AG09309 (cell line): ENCODE measurements around the gene SLC2A13.
"Not testable (repeated sequence)": the region's sequence is repeated elsewhere in the genome, so short reads cannot be mapped to it uniquely, and the experiment has no call there.

Experiments used
- DNase-seq: peaks from one replicate; pipeline ENCODE4 v3.0.0-alpha.2; 2010; ENCODE audit warnings: low read depth
- H3K4me3 ChIP-seq: 2 replicates; pipeline ENCODE4 v1.5.1; 2011; ENCODE audit warnings: mild to moderate bottlenecking, low read depth, low read length, moderate library complexity; ENCODE audit not compliant: control insufficient read depth
- TF ChIP-seq, protein P1 (sequence below): IDR thresholded peaks from 2 replicates; pipeline ENCODE4 v1.5.1; 2011; ENCODE audit warnings: mild to moderate bottlenecking, low read depth, low read length, inconsistent platforms; ENCODE audit not compliant: insufficient read depth, control insufficient read depth; ENCODE audit errors: missing control alignments

Gene SLC2A13

DNA sequence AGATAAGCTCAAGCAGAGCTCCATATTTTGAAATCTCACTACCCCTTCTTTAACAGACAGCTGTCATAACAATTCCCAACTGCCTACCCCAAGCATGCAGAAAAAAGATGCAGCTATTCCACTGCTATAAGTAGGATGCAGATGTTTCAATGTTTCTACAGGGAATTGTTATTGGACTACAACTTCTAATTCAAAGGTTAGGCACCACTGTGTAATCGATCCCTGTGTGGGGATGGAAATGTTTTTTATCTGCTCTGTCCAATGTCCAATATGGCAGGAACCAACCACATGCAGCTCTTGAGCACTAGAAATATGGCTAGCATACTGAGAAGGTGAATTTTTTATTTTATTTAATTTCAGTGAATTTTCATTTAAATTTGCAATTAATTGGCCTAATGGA lies 208.6 kb downstream of the SLC2A13 start:
- TF ChIP-seq, protein P1, sequence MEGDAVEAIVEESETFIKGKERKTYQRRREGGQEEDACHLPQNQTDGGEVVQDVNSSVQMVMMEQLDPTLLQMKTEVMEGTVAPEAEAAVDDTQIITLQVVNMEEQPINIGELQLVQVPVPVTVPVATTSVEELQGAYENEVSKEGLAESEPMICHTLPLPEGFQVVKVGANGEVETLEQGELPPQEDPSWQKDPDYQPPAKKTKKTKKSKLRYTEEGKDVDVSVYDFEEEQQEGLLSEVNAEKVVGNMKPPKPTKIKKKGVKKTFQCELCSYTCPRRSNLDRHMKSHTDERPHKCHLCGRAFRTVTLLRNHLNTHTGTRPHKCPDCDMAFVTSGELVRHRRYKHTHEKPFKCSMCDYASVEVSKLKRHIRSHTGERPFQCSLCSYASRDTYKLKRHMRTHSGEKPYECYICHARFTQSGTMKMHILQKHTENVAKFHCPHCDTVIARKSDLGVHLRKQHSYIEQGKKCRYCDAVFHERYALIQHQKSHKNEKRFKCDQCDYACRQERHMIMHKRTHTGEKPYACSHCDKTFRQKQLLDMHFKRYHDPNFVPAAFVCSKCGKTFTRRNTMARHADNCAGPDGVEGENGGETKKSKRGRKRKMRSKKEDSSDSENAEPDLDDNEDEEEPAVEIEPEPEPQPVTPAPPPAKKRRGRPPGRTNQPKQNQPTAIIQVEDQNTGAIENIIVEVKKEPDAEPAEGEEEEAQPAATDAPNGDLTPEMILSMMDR = no peak
- H3K4me3 ChIP-seq = no peak overlapping the region
- no peak for DNase-seq

DNA sequence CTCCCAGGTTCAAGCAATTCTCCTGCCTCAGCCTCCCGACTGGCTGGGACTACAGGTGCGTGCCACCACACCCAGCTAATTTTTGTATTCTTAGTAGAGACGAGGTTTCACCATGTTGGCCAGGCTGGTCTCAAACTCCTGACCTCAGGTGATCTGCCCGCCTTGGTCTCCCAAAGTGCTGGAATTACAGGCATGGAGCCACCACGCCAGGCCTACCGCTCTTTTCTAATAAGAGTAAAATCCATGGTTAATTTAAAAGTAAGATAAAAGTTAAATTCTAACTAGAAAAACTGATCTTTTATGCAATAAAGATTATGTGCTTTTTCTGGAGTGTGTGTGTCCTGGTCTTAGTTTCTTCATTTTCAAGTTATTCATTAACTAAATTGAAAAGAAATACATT lies 212.5 kb downstream of the SLC2A13 start:
- not testable (repeated sequence) for H3K4me3 ChIP-seq, DNase-seq

DNA sequence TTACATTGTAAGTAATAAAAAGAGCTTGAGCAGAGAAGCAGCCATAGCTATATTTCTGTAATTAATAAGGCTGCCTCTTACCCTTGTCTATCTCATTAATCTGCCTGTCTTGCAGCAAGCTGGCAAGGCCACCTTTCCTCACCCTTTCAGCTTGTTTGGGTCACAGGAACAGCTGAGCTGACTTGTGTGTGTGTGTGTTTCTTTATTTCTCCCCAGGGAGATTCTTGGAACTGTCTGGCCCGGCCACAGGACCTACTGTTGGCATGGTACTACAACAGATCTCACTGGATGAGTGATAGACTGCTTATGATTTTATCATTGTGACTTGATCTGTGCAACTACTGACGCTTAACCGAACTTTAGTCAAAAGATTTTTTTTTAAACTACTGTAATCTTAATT lies 213.7 kb downstream of the SLC2A13 start:
- no peak for DNase-seq
- no peak overlapping the region for H3K4me3 ChIP-seq
- TF ChIP-seq, protein P1 = no peak

DNA sequence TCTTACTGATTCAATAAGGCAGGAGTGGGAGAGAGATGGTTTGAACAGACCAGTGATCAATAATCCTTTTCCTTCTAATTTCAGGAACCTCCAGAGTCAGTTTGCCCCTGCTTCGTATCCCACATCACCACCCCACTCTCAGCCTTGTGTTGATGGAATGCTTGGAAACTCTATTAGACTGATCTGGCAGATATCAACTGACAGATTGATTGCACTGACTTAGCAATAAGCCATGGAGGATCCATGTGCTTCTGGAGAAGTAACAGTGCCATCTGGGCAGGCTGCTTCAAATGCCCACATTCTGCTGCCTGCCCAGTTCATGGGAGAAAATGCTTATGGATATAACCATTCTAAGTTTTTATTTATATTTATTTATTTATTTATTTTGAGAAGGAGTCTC lies 218.0 kb downstream of the SLC2A13 start:
- DNase-seq = no peak
- no peak overlapping the region for H3K4me3 ChIP-seq
- TF ChIP-seq, protein P1 = no peak

DNA sequence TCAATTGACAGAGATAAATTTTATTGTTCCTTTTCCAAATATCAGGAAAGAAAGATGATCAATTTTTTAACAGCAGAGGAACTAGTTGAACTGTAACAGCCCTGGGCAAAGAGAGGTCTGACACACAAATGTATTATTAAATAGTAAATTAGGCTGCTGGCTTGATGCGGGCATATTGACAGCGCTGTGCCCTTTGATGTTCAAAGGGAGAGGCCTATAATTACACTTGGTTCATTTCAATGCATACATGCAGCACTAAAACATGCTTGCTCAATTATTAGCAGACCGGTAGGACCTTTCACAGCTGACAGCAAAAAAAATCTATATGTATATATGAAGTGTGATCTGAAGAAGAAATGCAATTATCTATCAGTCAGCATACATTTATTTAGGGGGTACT lies 219.8 kb downstream of the SLC2A13 start:
- TF ChIP-seq, protein P1 = no peak
- DNase-seq = no peak

DNA sequence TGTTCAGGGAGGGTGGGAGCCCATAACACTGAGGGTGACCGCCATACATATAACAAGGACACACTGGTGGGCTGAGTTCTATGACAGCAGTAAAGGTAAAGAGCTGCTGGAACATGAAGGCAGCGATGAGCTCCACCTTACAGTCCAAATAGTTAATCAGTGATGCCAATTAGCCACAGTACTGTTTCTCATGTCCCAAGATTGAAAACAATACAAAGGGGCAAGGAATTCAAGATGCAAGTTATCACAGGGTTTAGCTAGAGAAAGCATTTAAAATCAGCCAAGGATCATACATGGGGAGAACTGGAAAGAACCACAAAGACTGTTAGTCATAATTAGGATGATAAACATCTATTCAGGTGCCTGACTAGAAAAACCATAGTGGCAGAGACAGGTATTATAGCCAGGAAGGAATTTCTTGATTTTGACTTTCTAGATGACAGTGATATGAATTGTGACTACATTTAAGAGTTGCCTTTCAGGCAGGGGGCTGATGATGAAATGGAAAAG lies 221.2 kb downstream of the SLC2A13 start:
- no peak for DNase-seq
- TF ChIP-seq, protein P1 = no peak
- H3K4me3 ChIP-seq = no peak overlapping the region

More for the DNA sequence above, 219.8 kb downstream of the SLC2A13 start:
- no peak overlapping the region for H3K4me3 ChIP-seq

DNA sequence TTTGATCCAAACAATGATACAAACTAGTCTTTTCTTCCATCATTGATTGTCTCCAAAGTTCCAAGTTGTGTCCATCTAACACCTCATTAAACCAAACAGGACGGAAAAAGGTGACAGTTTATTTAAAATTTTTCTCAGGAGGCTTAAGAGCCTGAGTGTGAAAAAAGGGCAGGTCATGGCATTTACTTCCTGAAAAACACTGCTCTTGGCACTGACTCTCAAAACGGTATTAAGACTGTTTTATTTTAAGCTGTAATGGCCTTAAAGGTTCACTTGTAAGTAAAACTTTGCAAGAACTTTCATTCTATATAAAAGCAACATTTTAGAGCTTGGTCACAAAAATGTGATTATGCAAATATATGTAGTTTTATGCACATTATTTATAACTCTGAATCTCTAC lies 222.5 kb downstream of the SLC2A13 start:
- no peak overlapping the region for H3K4me3 ChIP-seq
- TF ChIP-seq, protein P1 = no peak
- DNase-seq = no peak
